ENCODE data around the gene ZNF276.
A peak's percentile ranks its signal among the peaks of the same experiment; 100 is the strongest.

The ZNF276 gene

DNA sequence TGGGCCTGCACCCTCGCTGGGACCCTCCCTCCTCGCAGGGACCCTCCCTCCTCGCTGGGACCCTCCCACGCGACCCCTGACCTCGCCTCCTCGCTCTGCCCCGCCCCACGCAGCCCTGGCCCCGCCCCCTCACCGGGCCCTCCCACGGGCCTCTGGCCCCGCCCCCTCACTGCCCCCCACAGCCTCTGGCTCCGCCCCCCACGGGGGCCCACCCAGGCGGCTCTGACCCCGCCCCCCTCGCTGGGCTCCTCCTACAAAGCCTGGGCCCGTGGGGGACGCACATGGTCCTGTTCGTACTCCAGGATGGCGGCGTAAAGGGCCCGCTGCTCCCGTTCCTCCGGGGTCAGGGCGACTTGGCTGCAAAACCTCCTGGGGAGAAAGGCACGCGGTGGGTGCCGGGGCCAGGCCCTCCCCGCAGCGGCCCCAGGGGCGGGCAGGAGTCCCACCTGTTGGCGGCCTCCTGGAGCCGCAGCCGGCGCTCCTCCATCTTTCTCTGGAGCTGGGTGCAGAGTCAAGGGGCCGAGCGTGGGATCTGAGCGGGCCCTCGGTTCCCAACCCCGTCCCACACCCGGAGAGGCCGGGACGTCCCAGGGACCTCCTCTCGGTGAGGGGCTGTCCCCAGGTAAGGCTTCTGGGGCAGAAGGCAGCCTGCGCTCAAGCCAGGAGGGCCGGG lies 9.6 kb upstream of the ZNF276 start:
- DNase-seq (ENCODE audit: low read depth in 2 of 2, low spot score in 1 of 2), result peak in 1 of 2 donors; percentile 55

GRCh38 chr16:89712274-89712781 lies 9.0 kb upstream of the ZNF276 start:
- DNase-seq (ENCODE audit: low read depth in 2 of 2, low spot score in 1 of 2), result no peak

DNA sequence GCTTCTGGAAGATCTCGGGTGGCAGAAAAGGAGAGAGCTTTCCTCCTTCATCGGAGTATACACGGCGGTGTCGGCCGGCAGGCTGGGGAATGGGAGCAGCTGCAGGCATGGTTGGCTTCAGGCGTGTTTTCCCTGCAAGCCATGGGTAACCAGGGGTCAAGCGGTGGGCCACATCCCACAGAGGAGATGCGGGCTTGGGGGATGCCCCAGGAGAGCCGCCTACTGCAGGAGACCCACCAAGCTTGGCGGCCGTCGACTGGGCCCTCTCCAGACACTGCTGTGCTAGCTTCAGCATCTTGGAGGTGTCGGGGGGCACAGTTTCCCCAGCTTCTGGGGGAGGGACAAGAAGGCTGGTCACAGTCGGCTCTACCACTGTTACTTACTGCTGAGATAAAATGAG lies 4.8 kb upstream of the ZNF276 start:
- DNase-seq (ENCODE audit: low read depth in 2 of 2, low spot score in 1 of 2), result no peak

DNA sequence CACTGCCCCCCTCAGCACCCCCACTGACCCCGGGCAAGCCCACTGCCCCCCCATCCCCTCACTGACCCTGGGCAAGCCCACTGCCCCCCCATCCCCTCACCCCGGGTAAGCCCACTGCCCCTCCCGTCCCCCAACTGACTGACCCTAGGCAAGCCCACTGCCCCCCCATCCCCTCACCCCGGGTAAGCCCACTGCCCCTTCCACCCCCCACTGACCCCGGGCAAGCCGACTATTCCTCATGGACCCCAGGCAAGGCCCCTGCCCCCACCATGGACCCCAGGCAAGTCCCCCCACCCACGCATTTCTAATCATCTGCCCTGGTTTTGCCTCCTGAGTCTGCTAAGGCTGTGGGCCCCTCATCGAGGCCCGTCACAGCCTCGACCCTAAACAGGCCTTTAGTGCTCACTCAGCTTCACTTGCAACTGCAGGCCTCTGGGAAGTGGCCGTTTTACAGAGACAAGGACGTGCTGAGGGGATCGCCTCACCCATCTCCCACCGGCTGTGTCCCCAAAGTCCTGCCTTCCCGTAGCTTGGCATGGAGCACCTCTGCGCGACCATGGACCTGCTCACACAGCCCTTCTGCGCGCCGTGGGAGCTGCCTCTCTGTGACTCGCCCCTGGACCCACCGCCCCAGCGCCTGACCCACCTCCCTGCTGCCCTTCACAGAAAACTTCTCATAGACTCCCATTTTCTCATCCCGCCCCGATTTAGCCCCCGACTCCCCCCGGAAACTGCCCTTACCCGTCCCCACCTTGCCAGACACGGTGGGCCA lies 4.2 kb upstream of the ZNF276 start:
- DNase-seq (ENCODE audit: low read depth in 2 of 2, low spot score in 1 of 2), result no peak

- DNase-seq (ENCODE audit: low read depth in 2 of 2, low spot score in 1 of 2), result no peak
Observed at GRCh38 chr16:89717688-89718505, 3.4 kb upstream of the ZNF276 start.

DNA sequence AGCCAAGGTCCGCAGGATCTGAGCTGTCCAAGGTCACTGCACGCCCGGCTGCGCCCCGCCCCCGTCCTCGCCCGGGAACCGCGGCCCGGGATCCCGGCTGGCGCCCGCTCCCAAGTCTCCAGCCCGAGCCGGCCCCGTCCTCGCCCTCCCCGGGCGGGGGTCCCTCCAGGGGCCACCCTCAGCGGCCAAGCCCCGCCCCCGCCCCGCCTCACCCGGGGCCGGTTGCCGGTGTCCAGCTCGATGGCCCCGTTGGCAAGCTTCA lies 855 bp upstream of the ZNF276 start:
- DNase-seq (ENCODE audit: low read depth in 2 of 2, low spot score in 1 of 2), result no peak

GRCh38 chr16:89721546-89722391 lies 432 bp downstream of the ZNF276 start:
- DNase-seq (ENCODE audit: low read depth in 2 of 2, low spot score in 1 of 2), result peak; percentile 70 to 83

DNA sequence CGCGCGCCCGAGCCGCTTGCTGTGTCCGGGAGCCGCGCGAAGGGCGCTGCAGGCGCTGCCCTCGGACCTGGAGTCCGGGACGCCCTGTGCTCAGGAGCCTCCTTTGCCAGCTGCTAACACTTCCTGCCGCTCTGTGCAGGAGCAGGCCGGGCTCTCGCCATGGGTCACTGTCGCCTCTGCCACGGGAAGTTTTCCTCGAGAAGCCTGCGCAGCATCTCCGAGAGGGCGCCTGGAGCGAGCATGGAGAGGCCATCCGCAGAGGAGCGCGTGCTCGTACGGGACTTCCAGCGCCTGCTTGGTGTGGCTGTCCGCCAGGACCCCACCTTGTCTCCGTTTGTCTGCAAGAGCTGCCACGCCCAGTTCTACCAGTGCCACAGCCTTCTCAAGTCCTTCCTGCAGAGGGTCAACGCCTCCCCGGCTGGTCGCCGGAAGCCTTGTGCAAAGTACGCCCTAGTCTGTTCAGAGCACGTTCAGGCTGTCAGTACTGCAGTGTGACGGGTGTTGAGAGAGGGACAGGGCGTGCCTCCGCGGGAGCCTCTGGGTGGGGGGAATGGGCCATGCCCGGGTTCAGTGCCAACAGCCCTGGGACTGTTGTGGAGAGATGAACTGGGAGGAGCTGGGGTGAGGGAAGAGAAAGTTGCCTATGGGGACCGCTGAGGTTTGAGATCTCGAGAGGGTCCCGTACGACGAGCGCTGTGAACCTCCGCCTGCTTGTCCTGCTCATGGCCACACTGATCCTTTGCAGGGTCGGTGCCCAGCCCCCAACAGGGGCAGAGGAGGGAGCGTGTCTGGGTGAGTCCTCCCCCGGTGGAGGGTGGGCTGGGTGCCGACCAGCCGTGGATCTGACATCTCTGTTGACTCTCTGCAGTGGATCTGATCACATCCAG lies 1.3 kb downstream of the ZNF276 start:
- peak in 1 of 2 donors; percentile 40 for DNase-seq (ENCODE audit: low read depth in 2 of 2, low spot score in 1 of 2)

DNA sequence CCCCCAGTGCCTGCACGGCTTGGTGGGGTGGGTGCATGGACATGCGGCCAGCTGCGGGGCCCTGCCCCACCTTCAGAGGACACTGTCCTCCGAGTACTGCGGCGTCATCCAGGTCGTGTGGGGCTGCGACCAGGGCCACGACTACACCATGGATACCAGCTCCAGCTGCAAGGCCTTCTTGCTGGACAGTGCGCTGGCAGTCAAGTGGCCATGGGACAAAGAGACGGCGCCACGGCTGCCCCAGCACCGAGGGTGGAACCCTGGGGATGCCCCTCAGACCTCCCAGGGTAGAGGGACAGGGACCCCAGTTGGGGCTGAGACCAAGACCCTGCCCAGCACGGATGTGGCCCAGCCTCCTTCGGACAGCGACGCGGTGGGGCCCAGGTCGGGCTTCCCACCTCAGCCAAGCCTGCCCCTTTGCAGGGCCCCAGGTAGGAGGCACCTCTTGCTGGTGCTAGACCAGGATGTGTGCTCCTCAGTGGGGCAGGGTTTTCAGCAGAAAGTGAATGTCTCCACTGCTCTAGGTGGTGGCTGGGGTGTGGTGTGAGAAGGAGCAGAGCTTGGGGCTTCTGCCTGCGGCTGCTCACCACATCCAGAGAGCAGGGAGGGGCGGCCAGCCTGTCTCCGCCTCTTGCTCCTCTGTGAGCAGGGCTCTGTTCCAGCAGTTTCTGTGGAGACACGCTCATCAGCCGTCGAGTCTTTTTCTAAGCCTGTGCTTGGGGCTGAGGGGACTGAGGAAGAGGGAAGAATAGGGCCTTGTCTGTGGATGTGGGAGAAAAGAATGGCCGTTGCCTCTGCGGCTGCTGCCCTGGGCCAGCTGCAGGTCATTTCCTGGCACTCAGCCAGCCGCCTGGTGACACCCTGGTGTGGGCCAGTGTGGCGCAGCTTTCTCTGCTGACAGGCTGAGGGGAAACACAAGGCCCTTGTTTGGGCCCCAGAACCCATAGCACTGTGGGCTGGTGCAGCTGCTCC lies 2.2 kb downstream of the ZNF276 start:
- DNase-seq (ENCODE audit: low read depth in 2 of 2, low spot score in 1 of 2), result peak in 1 of 2 donors; percentile 62

- no peak for DNase-seq (ENCODE audit: low read depth in 2 of 2, low spot score in 1 of 2)
Observed at GRCh38 chr16:89727406-89728120, 6.2 kb downstream of the ZNF276 start.

DNA sequence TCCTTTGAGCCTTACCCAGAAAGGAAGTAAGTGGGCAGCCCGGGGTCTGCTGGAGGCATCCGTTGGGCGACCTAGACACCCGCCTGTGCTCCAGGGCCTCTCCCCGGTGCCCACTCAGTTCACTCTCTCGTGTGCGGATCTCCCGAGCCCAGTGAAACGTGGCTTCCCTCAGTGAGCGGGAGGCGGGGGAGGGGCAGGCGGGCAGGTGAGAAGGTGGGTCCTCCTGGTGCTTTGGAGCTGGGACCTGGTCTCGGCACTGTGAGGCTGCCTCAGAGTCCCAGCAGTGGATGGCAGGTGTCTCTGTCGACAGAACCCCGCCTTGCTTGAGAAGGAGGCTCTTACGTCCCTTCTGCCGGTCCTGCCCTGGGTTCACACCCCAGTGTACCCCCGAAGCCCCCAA lies 8.0 kb downstream of the ZNF276 start:
- no peak for DNase-seq (ENCODE audit: low read depth in 2 of 2, low spot score in 1 of 2)

- DNase-seq (ENCODE audit: low read depth in 2 of 2, low spot score in 1 of 2), result no peak
Observed at GRCh38 chr16:89729863-89730593, 8.7 kb downstream of the ZNF276 start.

DNA sequence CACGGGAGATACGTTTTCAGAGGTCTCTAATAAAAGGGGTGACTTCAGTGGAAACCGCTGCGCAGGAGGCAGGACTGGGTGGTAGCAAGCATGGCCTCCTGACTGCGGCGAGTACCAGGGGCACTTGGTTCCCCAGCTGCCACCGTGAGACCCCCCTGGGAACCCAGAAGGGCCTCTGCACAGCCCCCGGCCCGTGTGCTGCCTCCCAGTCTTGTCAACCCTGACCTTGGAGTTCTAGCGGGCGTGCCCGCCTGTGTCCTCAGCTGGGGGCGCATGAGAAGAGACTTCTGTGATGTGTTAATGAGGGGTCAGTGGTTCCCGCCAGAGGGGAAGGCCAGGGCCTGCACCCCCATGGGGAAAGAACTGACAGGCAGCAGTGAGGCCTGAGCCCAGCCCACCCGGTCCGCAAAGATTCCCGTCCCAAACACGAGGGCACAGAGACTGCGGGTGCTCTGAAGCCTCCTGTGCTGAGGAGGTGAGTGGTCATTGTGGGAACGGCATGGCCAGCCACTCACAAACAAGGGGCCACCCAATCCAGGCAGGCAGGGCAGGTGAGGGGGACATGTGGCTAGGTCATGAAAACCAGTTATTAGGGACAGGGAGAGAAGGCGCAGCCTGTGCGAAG lies 9.4 kb downstream of the ZNF276 start:
- no peak for DNase-seq (ENCODE audit: low read depth in 2 of 2, low spot score in 1 of 2)

- DNase-seq (ENCODE audit: low read depth in 2 of 2, low spot score in 1 of 2), result no peak
Observed at GRCh38 chr16:89732142-89732917, 11.0 kb downstream of the ZNF276 start.

DNA sequence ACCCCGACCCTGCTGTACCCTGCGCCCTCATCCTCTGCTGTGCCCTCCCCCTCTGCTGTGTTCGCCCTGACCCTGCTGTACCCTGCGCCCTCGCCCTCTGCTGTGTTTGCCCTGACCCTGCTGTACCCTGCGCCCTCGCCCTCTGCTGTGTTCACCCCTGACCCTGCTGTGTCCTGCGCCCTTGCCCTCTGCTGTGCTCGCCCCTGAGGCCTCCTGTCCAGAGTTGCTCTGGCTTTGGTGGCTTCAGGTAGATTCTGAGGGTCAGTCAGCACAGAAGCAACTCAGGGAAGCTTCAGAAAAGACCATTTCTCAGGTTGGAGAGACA lies 11.5 kb downstream of the ZNF276 start:
- DNase-seq (ENCODE audit: low read depth in 2 of 2, low spot score in 1 of 2), result no peak

- no peak for DNase-seq (ENCODE audit: low read depth in 2 of 2, low spot score in 1 of 2)
Observed at GRCh38 chr16:89733322-89733721, 12.0 kb downstream of the ZNF276 start.
